Activated CD4-positive, CD25-positive, alpha-beta regulatory T cell treated with anti-CD3 and anti-CD28 coated beads, Interleukin-2, amount 50 U/mL, for 72 hours (primary cell): Measurements from ENCODE around the gene EIF2S1.
A peak's percentile ranks its signal among the peaks of the same experiment; 100 is the strongest.
"Not testable (repeated sequence)": the region's sequence is repeated elsewhere in the genome, so short reads cannot be mapped to it uniquely, and the experiment has no call there.

Source experiments
- DNase-seq: peaks from one replicate; pipeline ENCODE4 v3.0.0; 2021

EIF2S1 gene

DNA sequence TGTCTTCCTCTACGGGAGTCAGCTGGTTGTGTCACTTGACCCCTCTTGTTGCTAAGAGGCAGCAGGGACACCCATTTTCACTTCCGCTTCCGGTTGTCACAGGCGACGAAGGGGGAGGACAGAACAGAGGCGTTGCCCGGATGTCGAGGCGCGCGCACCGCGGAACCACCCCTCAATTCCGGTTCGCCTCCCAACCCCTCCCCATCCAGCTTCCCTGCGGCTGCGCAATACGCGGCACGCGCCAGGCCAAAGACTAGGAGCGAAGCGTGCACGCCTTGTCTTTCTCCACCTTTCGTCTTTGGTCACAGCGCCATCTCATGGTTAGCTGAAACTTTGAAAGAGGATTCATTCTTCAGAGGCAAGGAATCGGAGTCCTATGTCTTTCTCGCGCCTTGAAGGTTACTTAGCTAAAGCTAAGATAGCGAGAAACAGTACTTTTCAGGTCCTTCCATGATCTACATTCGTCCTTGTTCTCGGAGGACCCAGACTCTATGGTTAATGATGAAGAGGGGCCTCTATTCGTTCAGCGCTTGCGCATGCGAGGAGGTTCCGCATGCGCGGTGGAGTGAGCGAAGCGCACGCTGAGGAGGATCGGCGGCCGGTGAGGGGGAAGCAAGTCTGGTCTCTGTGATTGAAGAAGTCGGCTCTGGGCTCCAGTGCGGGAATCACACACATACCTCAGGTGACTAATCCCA, at the start of gene EIF2S1, which contains the start of gene ATP6V1D:
TSS of gene EIF2S1 (plus strand) at position 554 of the 695 bp plus-strand sequence. CDS start 4,440 bp downstream, outside the sequence.
TSS of gene ATP6V1D (minus strand) at position 30 of the 695 bp plus-strand sequence. CDS start 106 bp downstream, outside the sequence.
- DNase-seq: peak; percentile 99

DNA sequence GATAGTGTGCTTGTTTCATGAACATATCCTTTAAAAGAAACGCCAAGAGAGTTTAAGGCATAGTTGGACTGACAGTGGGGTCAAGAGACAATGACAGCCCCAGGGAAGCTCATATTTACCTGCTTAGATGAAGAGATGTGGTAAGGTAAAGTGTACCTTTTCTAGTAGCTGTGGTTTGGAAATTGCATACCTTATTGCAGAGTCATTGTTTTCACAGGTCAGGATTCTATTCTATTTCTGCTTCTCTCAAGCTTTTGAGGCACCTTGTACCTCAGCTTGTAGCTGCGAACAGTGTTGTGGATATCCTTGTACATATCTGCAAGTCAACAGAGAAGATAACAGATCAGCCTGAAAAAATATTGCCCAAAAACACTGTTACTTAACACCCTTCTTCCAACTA, 48.3 kb upstream of the EIF2S1 start:
- no peak for DNase-seq

DNA sequence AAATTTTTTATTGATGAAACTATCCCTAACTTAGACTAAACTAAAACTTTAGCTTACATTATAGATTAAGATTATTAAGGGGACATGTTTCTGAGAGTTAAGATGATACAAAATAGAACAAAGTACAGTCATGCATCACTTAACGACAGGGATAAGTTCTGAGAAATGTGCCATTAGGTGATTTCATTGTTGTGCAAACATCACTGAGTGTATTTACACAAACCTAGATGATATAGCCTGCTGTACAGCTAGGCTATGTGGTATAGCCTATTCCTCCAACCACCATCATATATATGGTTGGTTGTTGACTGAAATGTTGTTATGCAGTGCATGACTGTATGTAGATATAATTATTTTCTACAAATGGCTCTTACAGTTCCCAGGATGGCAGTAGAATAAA, 47.0 kb upstream of the EIF2S1 start:
- DNase-seq: no peak

DNA sequence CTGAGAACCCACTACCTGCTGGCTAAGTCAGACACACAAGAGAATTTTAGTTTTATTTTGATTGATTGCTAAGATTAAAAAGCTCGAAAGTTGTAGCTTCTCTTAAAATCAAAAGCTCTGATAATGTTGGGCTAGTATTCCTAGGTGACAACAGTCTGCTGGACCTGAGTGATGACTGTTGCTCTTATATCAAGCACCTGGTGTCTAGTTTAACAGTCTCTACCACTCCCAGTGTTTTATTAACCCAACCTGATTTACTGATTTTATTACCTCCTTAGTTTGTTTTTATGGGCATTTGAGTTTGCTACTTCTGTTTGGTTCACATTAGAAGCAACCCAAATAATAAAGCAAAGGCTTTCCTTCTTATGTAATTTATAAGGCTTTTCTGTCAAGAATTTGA, 42.3 kb upstream of the EIF2S1 start:
- no peak for DNase-seq

DNA sequence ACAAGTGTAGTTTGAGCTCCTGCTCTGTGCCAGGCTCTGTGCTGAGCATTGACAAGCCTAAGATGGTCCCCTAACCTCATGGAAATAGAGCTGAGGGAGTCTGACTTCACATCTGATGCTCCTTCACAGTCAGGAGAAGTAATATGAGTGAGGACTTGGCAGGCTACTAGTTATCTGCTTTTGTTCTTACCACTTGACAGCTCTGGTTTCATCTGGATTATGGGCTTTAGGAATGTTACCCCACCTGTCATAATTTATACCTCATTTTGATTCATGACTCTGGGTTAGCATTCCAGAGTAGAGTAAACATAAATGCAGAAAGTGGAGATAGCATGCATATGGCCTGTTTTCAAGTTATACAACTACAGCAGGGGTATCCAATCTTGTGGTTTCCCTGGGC, 41.0 kb upstream of the EIF2S1 start:
- no peak for DNase-seq

DNA sequence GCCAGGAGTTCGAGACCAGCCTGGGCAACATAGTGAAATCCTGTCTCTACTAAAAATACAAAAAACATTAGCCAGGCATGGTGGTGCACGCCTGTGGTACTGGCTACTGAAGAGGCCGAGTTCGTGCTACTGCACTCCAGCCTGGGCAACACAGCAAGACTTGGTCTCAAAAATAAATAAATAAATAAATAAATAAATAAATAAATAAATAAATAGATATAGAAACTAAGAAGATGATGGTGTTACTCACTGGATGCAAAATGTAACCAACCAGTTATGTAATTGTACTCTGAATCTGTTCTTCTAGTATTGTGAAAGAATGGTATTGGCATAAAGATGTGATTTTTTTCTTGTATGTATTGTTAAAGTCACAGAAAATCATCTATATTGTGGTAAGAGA, 30.5 kb upstream of the EIF2S1 start:
- DNase-seq: not testable (repeated sequence)

DNA sequence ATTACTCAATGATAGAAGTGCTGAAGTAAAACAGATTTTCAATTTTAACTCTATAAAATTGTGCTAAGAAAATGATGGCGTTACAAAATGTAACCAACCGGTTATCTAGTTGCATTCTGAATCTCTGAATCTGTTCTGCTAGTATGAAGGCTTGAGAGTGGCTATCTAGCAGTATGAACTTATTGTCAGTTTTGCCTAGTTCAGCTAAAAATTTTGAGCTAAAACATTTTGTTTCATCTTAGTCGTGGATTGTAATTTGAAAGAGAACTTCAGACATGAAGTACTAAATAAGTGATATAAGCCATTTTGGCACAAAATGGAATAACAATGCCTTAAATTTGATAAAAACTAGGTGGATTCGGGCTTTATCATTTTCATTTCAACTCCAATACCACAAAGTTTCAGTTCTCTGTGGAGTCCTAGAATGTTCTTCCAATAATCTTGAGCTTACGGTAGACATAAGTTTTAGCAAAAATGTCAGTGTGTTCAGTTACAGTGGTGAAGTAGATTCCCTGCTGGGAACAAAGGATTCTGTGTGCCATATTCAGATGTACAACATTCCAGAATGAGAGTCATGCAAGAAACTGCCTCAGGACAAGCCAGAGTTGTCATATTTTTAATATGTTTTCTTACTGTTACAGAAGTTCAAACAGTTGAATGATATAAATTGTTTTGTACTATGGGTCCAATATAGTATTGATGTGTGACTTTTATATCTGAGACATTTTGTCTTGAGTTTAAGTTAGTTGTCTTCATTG, 28.6 kb upstream of the EIF2S1 start:
- DNase-seq: no peak

DNA sequence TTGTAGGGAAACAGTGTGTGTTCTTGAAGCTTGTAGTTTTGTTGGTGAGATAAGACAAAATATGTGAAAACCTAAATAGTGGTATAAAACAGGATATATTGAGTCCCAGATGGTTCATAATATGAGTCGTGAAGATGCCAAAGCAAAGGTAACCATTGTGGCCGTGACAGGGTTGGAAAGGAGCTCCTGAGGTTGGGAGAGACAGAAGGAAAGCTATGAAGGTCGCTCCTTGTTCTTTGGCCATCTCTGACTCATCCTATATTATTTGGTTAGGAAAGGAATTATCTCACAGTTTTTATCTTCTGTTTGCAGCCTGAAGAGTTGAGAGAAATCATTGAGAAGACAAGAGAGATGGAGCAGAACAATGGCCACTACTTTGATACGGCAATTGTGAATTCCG, 27.7 kb upstream of the EIF2S1 start:
- DNase-seq: no peak

DNA sequence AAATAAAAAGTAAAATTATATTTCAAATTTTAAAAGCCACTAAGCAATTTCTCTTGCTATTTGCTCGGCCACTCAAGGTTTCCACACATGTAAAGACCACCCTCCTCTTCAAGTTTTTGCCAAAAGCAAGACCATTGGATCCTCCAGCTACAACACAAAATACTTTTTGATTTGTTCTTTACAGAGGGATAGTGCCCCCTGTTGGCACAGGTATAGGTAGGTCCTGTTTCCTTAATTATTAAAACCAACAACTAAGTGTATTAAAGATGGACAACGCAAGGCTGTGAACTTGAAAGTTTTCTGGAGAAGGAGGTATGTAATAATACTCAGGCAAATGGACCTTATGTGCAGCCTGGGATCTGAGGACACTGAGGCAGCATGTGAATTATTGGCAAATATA, 24.3 kb upstream of the EIF2S1 start:
- no peak for DNase-seq

DNA sequence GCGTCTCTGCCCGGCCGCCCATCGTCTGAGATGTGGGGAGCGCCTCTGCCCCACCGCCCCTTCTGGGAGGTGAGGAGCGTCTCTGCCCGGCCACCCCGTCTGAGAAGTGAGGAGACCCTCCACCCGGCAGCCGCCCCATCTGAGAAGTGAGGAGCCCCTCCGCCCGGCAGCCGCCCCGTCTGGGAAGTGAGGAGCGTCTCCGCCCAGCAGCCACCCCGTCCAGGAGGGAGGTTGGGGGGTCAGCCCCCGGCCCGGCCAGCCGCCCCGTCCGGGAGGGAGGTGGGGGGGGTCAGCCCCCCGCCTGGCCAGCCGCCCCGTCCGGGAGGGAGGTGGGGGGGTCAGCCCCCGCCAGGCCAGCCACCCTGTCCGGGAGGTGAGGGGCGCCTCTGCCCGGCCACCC, 18.9 kb upstream of the EIF2S1 start:
- not testable (repeated sequence) for DNase-seq

DNA sequence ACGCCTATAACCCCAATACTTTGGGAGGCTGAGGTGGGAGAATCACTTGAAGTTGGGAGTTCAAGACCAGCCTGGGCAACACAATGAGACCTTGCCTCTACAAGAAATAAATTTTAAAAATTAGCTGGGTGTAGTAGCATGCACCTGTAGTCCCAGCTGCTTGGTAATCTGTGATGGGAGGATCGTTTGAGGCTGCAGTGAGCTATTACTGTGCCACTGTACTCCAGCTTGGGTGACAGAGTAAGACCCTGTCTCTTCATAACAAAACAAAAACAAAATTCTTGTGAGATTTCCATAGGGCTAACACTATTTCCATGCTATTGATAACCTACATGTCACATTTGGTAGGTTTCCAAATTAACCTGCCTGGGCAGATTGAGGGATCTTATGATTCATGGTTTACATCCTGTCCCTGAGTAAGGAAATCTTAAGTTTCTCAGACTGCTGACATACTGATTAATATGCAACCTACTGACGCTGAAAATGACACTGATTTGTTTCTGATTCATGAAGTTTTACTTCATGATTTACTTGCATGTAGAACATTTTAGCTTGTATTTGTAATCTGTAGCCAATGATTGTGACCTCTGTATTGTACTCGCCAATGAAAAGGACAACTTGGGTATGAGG, 16.4 kb upstream of the EIF2S1 start:
- no peak for DNase-seq

DNA sequence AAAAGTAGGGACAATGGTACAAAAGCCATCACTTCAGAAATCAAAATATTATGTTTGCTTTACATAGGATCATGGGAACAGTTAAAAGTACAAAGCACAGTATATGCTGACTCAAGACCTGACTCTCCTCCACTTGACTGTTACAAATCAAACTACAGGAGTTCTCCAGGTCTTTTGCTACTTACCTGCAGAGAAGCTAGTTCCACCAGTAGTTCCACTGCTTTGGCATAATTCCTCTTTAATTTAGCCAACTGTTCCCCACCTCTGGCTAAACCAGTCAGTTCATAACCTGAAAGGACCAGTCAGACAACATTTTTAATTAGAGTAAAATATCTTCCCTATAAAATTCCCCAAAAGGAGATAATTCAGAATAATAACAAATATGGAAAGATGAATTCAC, 14.5 kb upstream of the EIF2S1 start:
- no peak for DNase-seq

DNA sequence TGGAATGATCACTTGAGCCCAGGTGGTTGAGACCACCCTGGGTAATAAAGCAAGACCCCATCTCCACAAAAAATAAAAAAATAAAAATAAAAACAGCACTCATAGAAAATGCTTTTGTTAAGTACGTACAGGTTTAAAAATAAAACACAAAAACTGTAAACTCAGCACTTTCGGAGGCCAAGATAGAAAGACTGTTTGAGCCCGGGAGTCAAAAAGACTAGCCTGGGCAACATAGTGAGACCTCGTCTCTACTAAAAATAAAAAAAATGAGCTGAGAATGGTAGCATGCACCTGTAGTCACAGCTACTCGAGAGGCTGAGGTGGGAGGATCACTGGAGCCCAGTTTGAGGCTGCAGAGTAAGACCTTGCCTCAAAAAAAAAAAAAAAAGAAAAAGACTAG, 8.1 kb upstream of the EIF2S1 start:
- DNase-seq: no peak

DNA sequence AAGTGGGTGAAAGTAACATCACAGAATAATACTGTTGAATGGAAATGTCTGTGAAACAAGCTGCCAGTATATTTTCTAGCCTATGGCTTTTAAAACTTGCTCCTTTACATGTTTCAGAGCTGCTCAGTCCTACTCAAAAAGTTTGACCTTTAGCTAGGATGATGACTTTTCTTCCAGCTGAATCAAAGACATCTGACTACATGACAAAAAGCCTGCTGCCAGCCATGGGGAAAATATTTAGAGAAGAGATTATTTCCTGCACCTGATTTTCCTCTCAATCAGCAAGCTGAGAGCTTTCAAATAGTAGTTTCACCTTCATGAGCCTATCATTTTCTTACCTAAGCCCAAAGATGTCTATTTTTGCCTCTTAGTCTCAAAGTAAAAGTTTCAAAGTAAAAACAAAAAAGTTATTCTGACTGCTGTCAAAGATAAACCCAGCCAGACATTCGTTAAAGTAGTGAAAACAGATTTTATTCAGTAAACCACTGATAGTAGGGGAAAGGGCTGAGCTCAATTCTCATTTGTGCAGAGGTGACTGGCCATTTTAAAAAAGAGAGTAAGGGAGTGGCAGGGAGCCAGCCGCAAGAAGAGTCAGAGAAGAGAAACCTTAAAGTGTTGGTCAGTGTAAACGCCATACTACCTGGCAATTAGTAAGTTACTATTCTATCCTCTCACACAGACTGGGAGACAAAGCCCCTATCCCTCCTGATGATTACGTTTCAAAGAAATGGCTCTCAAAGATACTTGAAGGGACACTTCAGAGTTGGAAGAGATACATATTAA, 2.8 kb upstream of the EIF2S1 start:
- no peak for DNase-seq

DNA sequence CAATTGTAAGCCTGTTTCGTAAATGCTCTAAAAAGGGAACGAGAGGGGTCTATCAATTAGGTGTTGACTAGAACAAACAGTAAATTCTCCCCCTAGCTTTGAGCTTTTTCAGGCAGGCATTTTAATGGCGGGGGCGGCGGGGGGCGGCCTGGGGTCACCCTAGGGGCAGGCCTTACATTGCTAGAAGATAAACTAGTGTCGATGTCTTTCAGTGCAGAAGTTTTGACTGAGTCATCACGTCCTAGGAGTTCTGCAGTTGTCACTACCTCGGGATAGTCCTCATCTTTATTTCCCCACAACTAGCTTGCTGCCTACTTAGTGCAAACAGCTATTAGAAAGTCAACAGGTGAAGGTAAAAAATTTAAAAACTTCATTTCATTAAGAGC, 2.2 kb upstream of the EIF2S1 start:
- no peak for DNase-seq

DNA sequence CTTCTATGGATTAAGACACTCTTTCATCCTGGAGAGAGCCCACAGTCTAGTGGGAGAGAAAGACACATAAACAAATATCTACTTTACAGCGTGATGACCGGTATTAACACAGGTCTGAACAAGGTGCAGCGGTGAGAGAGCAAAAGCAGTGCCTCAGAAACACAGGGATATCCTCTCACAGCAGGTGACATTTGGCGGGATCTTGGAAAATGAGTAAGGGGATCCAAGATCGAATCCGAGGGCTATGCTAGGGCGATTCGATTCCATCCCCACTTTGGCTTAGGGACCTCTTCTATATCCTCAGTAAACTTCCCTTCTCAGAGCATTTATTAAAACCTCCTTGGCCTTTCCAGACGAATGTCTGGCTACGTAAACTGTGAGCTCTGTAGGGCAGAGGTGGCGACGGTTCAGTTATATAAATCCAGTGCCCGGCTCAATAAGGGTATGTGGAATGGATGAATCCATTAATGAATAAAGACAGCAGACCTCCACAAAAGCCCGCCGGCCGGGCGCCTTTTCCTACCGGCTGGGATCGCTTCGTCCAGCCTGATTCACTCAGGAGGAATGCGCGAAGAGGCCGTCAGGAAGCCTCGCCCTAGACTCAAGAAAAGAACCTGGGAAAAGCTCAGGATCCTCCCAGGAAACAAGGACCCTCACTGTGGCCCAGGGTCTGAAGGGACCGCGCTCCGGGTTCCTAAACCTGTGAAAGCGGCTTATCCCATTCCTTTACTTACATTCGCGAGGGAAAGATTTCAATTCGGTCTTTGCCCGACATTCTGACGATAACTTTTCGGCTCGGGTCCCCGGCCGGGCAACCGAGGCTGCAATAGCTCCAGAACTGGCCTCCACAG, 979 bp upstream of the EIF2S1 start:
- no peak for DNase-seq

DNA sequence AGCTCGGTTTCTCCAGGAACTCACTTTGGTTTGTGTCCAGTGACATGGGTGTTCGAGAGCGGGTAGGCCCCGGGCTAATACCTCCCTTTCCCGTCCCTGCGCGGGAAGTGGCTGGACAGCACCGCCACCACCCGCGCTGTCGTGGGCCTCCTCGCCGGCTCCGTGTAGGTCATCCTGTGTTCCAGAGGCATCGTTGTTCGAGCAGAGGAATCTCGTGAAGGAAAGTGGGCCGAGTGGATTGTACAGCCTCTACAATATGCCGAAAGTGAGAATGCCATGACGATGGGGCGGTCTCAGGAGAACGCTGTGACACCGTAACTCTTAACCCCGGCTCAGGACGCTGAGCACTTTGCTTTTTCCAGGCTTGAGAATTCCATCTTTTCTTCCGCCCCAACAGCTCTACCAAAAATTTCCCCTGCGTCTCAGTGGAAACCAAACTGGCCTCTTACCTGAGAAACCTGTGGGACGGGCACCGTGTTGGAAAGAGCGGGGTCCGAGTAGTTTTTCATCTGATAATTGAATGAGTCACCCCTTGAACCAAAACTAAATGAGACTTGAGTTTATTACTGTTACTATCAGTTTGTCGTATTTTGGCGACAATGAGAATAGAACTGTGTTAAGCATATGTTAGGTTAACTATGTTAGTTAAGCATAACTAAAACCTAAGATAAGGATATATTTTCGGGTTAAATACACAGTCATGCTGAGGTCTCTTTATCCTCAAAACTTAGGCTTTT, 510 bp downstream of the EIF2S1 start:
- no peak for DNase-seq

DNA sequence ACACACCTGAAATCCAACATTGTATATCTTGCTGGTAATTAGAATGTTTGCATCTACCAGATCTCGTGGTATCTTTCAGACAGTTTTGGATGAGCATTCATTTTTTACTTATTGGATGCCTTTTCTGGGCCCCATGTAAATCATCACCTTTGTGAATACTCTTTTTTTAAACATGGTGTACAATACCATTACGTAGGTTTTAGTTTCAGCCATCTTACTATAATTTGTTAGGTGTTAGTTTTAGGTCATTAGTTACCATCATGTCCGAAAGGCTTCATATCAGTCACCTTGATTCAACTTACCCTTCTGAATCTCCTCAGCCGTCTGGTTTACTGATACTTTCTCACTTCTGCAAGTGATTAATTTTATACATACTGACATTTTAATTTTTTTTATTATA, 5.3 kb downstream of the EIF2S1 start:
- DNase-seq: no peak

DNA sequence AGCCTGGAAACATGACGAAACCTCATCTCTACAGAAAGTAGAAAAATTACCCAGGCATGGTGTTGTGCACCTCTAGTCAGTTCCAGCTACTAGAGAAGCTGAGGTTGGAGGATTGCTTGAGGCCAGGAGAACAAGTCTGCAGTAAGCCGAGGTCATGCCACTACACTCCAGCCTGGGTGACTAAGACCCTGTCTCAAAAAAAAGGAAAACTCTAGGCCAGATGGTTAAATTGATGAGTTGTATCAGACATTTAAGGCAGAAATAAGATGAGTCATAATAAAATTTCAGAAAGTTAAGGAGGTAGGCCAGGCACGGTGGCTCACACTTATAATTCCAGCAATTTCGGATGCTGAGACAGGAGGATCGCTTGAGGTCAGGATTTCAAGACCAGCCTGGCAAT, 10.7 kb downstream of the EIF2S1 start:
- DNase-seq: no peak

DNA sequence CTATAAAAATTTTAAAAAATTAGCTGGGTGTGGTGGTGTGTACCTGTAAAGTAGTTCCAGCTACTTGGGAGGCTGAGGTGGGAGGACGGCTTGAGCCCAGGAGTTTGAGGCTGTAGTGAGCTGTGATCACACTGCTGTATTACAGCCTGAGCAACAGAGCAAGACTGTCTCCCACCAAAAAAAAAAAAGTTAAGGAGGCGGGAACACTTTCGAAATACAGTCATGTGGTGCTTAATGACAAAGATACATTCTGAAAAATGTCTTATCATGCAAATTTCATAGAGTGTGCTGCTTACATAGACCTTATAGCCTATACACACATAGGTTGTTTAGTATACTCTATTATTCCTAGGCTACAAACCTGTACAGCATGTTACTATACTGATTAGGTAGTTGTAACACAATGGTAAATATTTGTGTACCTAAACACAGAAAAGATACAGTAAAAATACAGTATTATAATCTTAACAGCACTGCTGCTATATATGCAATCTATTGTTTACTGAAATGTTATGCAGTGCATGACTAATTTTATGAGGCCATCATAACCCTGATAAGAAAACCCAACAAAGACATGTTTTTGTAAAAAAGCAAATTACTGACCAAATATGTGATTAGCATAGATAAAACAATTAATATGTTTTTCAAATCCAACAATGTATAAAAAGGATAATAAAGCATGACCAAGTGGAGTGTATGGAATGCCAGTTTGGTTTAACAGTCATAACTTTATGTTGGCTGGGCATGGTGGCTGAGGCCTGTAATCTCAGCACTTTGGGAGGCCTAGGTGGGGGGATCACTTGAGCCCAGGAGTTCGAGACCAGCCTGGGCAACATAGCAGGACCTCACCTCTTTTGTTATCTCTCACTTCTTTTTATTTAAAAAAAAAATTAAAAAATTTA, 11.4 kb downstream of the EIF2S1 start:
- DNase-seq: no peak
